Measurements from ENCODE around the gene SAP30L.

DNA sequence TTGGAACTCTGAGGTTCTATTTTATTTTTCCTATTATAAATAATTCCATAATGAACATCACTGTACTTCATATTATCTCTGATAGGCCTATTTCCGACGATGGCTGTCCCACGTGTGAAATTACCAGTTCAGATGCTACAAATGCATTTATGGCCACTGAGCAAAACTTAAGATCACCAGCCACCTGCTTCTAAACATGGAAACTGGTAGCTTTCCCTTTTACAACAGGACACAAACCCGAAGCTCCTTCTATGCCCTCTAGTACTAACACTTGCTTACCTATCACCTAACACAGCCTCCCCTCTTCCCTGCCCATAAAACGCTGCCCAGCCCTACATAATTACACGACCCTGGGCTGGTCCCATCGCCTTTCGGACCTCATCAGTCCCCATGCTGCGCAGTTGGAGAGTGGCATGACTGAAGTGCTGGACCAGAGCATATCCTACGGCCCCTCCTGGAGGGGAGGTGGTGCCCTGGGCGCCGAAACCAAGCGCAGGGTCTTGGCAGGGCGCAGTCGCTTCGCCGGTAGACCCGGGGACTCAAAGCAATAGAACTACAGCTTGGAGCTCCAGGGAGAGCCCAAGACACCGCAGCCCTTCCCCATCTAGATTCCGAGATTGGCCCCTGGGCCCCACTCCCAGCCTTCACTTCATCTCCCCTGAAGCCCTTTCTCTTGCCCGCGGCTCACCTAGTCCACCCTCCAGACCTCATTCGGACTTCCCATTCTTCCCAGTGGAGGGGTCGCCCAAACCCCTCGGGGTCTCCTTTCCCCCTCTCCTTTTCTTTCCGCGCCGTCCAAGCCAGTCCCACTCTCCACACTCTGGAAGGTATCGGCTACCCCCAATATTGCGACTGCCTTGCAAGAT is 1.0 kb upstream of the SAP30L start:
- TF ChIP-seq, protein P1, sequence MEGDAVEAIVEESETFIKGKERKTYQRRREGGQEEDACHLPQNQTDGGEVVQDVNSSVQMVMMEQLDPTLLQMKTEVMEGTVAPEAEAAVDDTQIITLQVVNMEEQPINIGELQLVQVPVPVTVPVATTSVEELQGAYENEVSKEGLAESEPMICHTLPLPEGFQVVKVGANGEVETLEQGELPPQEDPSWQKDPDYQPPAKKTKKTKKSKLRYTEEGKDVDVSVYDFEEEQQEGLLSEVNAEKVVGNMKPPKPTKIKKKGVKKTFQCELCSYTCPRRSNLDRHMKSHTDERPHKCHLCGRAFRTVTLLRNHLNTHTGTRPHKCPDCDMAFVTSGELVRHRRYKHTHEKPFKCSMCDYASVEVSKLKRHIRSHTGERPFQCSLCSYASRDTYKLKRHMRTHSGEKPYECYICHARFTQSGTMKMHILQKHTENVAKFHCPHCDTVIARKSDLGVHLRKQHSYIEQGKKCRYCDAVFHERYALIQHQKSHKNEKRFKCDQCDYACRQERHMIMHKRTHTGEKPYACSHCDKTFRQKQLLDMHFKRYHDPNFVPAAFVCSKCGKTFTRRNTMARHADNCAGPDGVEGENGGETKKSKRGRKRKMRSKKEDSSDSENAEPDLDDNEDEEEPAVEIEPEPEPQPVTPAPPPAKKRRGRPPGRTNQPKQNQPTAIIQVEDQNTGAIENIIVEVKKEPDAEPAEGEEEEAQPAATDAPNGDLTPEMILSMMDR (conservative IDR thresholded peaks at IDR 0.05; ENCODE audit: low read depth, low read length), result no peak
- TF ChIP-seq, protein P2, sequence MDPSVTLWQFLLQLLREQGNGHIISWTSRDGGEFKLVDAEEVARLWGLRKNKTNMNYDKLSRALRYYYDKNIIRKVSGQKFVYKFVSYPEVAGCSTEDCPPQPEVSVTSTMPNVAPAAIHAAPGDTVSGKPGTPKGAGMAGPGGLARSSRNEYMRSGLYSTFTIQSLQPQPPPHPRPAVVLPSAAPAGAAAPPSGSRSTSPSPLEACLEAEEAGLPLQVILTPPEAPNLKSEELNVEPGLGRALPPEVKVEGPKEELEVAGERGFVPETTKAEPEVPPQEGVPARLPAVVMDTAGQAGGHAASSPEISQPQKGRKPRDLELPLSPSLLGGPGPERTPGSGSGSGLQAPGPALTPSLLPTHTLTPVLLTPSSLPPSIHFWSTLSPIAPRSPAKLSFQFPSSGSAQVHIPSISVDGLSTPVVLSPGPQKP (IDR thresholded peaks at IDR 0.05; ENCODE audit: borderline replicate concordance, low read depth, low read length), result no peak
- no peak for TF ChIP-seq RFX5 (IDR thresholded peaks at IDR 0.05; ENCODE audit: low read depth, low read length)
- TF ChIP-seq RCOR1 (IDR thresholded peaks at IDR 0.05; ENCODE audit: insufficient replicate concordance, low read length), result no peak

All from IMR-90 (cell line).